ENCODE measurements around the gene TNFAIP2.

Gene TNFAIP2

GRCh38 chr14:103123634-103124500, 606 bp downstream of the TNFAIP2 start:
- no peak for DNase-seq

GRCh38 chr14:103124501-103125001, 1.3 kb downstream of the TNFAIP2 start:
- no peak for DNase-seq

GRCh38 chr14:103125098-103126070, 2.1 kb downstream of the TNFAIP2 start:
- no peak for DNase-seq

DNA sequence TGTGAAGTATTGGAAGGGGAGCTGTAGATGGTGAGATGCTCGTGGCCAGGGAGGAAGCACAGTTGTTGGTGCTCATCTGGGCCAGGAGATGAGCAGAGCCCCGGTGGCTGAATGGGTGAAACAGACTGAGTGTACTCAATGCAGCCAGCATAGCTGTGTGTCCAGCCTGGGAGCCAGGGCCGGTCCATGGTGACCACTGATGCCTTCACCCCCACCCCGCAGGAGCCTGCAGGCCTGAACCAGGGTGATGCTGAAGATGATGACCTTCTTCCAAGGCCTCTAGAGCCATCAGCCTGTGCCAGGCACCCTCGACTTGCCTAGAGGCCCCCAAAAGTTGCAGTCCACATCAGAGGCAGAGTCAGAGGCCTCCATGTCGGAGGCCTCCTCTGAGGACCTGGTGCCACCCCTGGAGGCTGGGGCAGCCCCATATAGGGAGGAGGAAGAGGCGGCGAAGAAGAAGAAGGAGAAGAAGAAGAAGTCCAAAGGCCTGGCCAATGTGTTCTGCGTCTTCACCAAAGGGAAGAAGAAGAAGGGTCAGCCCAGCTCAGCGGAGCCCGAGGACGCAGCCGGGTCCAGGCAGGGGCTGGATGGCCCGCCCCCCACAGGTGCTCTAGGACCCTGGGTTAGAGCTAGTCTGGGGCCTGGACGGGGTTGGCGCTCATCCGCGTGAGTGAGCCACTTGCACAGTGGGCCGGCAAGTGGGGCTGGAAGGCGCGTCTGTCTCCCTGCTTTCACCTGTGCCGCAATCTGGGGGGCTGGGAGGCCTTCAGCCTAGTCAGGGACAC, 3.0 kb downstream of the TNFAIP2 start:
- DNase-seq = no peak

- DNase-seq = no peak
Measured at GRCh38 chr14:103126873-103127304, 3.6 kb downstream of the TNFAIP2 start.

GRCh38 chr14:103127356-103127755, 4.1 kb downstream of the TNFAIP2 start:
- DNase-seq = no peak

- no peak for DNase-seq
Measured at GRCh38 chr14:103127861-103128598, 4.8 kb downstream of the TNFAIP2 start.

GRCh38 chr14:103128631-103129300, 5.5 kb downstream of the TNFAIP2 start:
- DNase-seq = no peak

GRCh38 chr14:103129301-103130016, 6.2 kb downstream of the TNFAIP2 start:
- DNase-seq = no peak

DNA sequence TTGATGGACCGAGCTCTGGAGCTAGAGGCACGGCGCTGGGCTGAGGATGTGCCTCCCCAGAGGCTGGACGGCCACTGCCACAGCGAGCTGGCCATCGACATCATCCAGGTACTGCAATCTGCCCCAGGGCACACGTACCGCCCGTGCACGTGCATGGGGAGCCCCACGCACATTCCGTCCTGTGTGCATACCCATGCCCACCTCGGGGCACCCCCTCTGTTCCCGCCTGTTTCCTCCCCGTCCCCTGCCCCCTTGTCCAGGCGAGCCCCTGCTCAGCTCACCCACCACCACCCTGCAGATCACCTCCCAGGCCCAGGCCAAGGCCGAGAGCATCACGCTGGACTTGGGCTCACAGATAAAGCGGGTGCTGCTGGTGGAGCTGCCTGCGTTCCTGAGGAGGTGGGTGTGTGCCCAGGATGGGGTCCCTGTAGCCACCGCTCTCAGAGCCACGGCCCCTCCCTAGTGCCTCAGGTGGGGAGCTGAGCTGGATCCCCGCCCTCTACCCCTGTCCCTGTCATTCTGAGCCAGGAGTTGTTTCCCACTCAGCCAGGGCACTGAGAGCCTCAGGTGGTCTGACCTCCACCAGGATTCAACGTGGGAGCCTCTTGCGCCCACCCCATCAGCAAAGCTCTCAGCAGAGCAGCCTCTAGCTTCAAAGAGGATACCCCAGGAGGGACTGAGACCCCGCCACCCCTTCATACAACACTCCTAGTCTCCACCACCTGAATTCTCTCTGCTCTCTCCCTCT, 6.9 kb downstream of the TNFAIP2 start:
- no peak for DNase-seq

GRCh38 chr14:103130965-103131364, 7.7 kb downstream of the TNFAIP2 start:
- DNase-seq = no peak

- no peak for DNase-seq
Measured at GRCh38 chr14:103131580-103131979, 8.3 kb downstream of the TNFAIP2 start.

DNA sequence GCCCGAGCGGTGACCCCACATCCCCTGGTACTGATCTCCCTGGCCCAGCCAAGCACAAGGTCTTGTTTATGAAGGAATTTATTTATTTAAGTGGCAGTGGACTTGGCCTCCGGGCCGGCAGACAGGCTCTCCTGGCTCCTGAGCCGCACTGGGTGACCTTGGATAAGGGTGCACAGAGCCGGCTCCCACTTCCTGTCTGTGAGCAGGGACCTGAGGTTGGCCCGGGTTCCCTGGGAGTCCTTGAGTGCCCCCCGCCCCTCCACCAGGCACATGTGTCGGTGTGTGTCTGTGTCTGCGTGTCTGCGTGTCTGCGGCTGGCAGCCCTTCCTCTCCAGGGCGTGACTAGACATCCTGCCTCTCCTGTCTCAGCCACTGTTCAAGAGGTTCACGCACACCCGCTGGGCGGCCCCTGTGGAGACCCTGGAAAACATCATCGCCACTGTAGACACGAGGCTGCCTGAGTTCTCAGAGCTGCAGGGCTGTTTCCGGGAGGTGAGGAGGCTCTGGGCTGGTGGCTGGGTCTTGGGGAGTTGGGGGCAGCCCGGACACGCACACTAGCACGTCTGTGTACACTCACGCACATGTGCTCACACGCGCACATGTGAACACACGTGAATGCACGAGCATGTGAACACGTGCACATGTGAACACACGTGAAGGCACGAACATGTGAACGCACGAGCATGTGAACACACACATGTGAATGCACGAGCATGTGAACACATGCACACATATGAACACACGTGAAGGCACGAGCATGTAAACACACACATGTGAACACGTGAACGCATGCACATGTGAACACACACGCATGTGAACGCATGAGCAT, 9.3 kb downstream of the TNFAIP2 start:
- no peak for DNase-seq

GRCh38 chr14:103133210-103134140, 10.2 kb downstream of the TNFAIP2 start:
- DNase-seq = no peak

GRCh38 chr14:103134405-103134804, 11.1 kb downstream of the TNFAIP2 start:
- DNase-seq = no peak

DNA sequence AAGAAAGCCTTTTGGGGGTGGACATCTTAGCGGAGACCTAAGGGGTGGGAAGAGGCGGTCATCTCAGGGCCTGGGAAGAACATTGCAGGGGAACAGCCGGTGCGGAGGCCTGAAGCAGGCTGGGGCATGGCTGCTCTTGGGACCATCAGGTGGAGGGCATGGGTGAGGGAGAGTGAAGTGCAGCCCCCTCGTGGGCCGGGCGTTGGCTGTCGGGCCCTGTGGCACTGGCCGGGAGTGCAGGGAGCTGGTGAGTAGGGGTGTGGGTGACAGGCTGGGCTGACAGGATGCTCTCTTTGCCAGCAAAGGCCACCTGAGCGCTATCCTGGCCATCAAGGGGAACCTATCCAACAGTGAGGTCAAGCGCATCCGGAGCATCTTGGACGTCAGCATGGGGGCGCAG, 11.7 kb downstream of the TNFAIP2 start:
- no peak for DNase-seq
